ENCODE data around the gene ATM.

DNA sequence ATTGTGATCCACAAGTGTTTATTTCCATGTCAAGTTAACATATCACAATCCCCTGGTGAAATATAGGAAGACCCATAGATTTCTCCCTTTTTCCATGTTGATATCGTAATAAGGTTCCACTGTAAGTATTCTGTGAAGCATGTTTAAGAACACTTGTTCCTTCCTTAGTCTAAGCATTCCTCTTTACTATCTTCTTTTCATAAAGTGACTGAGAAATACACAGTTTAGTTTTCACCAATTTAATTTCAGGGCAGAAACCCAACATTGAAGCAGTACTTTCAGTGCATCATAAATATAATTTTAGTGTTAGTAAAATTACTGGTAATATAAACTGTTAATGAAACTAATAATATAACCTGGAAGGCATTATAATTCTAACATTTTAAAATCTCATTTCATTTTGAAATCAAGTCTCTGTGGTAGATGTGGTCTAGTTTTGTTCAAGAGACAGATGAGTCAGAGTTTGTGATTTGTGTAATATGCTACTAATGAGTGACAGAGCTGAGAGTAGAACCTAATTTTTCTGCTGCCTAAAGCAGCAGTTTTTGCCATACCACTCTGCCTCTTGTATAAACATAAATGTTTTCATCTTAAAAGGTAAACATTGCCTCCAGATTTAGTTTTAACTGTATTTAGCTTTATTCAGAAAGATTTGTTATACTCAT is 79.4 kb downstream of the ATM start:
- TF ChIP-seq, protein P1, sequence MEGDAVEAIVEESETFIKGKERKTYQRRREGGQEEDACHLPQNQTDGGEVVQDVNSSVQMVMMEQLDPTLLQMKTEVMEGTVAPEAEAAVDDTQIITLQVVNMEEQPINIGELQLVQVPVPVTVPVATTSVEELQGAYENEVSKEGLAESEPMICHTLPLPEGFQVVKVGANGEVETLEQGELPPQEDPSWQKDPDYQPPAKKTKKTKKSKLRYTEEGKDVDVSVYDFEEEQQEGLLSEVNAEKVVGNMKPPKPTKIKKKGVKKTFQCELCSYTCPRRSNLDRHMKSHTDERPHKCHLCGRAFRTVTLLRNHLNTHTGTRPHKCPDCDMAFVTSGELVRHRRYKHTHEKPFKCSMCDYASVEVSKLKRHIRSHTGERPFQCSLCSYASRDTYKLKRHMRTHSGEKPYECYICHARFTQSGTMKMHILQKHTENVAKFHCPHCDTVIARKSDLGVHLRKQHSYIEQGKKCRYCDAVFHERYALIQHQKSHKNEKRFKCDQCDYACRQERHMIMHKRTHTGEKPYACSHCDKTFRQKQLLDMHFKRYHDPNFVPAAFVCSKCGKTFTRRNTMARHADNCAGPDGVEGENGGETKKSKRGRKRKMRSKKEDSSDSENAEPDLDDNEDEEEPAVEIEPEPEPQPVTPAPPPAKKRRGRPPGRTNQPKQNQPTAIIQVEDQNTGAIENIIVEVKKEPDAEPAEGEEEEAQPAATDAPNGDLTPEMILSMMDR (IDR thresholded peaks at IDR 0.05), result no peak
- no peak for TF ChIP-seq EZH2 (IDR thresholded peaks at IDR 0.05; ENCODE audit: borderline replicate concordance, insufficient read depth, low read depth, low read length, poor library complexity, severe bottlenecking)
